Panc1 (cell line): ENCODE measurements around the gene CORO7. TPM values are rescaled to one million over a fixed set of nuclear protein-coding genes. Genes with fewer than 3 reads are reported as not detected.
A peak's percentile ranks its signal among the peaks of the same experiment; 100 is the strongest.

Experiments used
- ATAC-seq: fragments of 200-7000 bp; cut with Tn5 transposase; 2 replicates; pipeline ENCODE4 v1.9.1; 2020; ENCODE audit warnings: mild to moderate bottlenecking, moderate library complexity
- BruUV-seq: library from RNA; stranded (reverse); fragments of 400-500 nt; replicated peaks from 2 replicates; lab custom pipeline; 2021; lab: Mats Ljungman, UMichigan
- CTCF ChIA-PET: fragments of 300-600 bp; sonication (Branson Sonifier 250); formaldehyde crosslinking; loops from one replicate; lab custom pipeline; 2022; ENCODE audit warnings: antibody characterized with exemption; lab: Charles Lee
- POLR2A ChIA-PET: fragments of 300-600 bp; sonication (Branson Sonifier 250); formaldehyde crosslinking; loops from one replicate; lab custom pipeline; 2022; ENCODE audit warnings: antibody characterized with exemption; lab: Charles Lee
- DNase-seq: peaks from one replicate; pipeline ENCODE4 v3.0.0-alpha.2; 2010; ENCODE audit warnings: low read depth, low spot score
- H3K27ac ChIP-seq: 2 replicates; pipeline ENCODE4 v1.5.1; 2011; ENCODE audit warnings: mild to moderate bottlenecking, low read length, inconsistent platforms
- H3K27me3 ChIP-seq: fragments of 200-500 bp; sonication (Bioruptor generic); 2 replicates; pipeline ENCODE4 v1.6.0; 2014; ENCODE audit warnings: low read length, inconsistent platforms; ENCODE audit not compliant: control insufficient read depth, insufficient read depth
- H3K36me3 ChIP-seq: fragments of 200-500 bp; sonication (Bioruptor generic); 2 replicates; pipeline ENCODE4 v1.5.1; 2014; ENCODE audit warnings: inconsistent platforms, mild to moderate bottlenecking, low read length, moderate library complexity; ENCODE audit not compliant: control insufficient read depth, insufficient read depth
- H3K4me1 ChIP-seq: 2 replicates; pipeline ENCODE4 v1.5.1; 2011; ENCODE audit warnings: inconsistent platforms, mild to moderate bottlenecking, low read length, moderate library complexity; ENCODE audit not compliant: control insufficient read depth, insufficient read depth
- H3K4me3 ChIP-seq, 2 experiments: 2 replicates each; pipeline ENCODE4 v1.5.1; 2011 to 2012; ENCODE audit warnings: low read depth in 2 of 2, low read length in 2 of 2, mild to moderate bottlenecking in 2 of 2, inconsistent platforms in 1 of 2, moderate library complexity in 1 of 2
- H3K9me3 ChIP-seq: fragments of 200-500 bp; sonication (Bioruptor generic); 2 replicates; pipeline ENCODE4 v1.5.1; 2014; ENCODE audit warnings: low read depth, mild to moderate bottlenecking, inconsistent platforms, low read length, moderate library complexity; ENCODE audit not compliant: control insufficient read depth, insufficient read depth
- CTCF ChIP-seq: fragments of 450-650 bp; IDR thresholded peaks from 2 replicates; pipeline ENCODE4 v1.5.1; 2017; ENCODE audit warnings: mild to moderate bottlenecking
- POLR2AphosphoS5 ChIP-seq: IDR thresholded peaks from 2 replicates; pipeline ENCODE4 v1.6.1; 2012; ENCODE audit warnings: mild to moderate bottlenecking, low read depth, low read length, moderate library complexity
- REST ChIP-seq, 2 experiments: IDR thresholded peaks; 2 replicates each; pipeline ENCODE4 v1.6.1; 2011 to 2012; ENCODE audit warnings: low read depth in 2 of 2, control low read depth in 1 of 2, low read length in 1 of 2, mild to moderate bottlenecking in 1 of 2, moderate library complexity in 1 of 2; ENCODE audit not compliant: insufficient read depth in 1 of 2
- SIN3A ChIP-seq: IDR thresholded peaks from 2 replicates; pipeline ENCODE4 v1.6.1; 2012; ENCODE audit warnings: low read depth, mild to moderate bottlenecking, low read length, moderate library complexity, borderline replicate concordance; ENCODE audit not compliant: insufficient read depth
- TCF7L2 ChIP-seq: IDR thresholded peaks from 2 replicates; pipeline ENCODE4 v1.6.1; 2011; ENCODE audit warnings: mild to moderate bottlenecking, low read depth, low read length, inconsistent platforms
- in situ Hi-C: cut with HindIII; loops from 2 replicates; pipeline ENCODE4 v1.10.0; 2016; ENCODE audit warnings: low sequenced_read_pairs, low pct_unique_long_range_greater_than_20kb
- intact Hi-C: fragments of 100-400 bp; cut with micrococcal nuclease; formaldehyde crosslinking; loops from one replicate; pipeline ENCODE4 v1.10.0; 2022; ENCODE audit not compliant: unreplicated experiment
- total RNA-seq: library from RNA; stranded (reverse); gene quantifications from one replicate; pipeline ENCODE4 v1.2.1, GENCODE V29; 2021; ENCODE audit not compliant: unreplicated experiment

CORO7 gene
- total RNA-seq, 1 experiment from 2014 or later: 37.5 TPM

GRCh38 chr16:4386451-4386805, 30.0 kb downstream of the CORO7 start:
- peak; percentile 58 for ATAC-seq
- Histone ChIP-seq H3K36me3 (no peaks in the 10 kb centered on the region), H3K27ac (no peak overlapping the region), H3K27me3 (no peaks in the 10 kb centered on the region), H3K4me3 (no peak overlapping the region), H3K4me1 (peaks cover 28% of the 10 kb centered on the region), H3K9me3 (no peaks in the 10 kb centered on the region)
- ChIA-PET CTCF (interaction anchor here (1.3 kb wide), 1 partner anchor 16 kb away, joined by 3 read pairs; no protein-coding TSS in a partner anchor), POLR2A (interaction anchor here (0.6 kb wide), 1 partner anchor 31 kb away, joined by 7 read pairs; no protein-coding TSS in a partner anchor)
- intact Hi-C loops (no loop called here), in situ Hi-C loops (no loop called here)
- no peak for DNase-seq
- TF ChIP-seq REST (IDR thresholded peaks at IDR 0.05; ENCODE audit: insufficient read depth in 1 of 2, low read depth in 2 of 2, low read length in 1 of 2) (no peak), SIN3A (no peak), CTCF (no peak), POLR2AphosphoS5 (no peak), TCF7L2 (no peak)
- BruUV-seq: no TSS peak

GRCh38 chr16:4385789-4386450, 30.5 kb downstream of the CORO7 start:
- ChIA-PET CTCF (interaction anchor here (1.3 kb wide), 1 partner anchor 16 kb away, joined by 3 read pairs; no protein-coding TSS in a partner anchor), POLR2A (interaction anchor here (0.6 kb wide), 1 partner anchor 31 kb away, joined by 7 read pairs; no protein-coding TSS in a partner anchor)

More at GRCh38 chr16:4385789-4386450, 30.5 kb downstream of the CORO7 start:
- no peaks in the 10 kb centered on the region for H3K27me3 ChIP-seq
- H3K27ac ChIP-seq: no peak overlapping the region
- in situ Hi-C loops (no loop called here), intact Hi-C loops (no loop called here)
- no peaks in the 10 kb centered on the region for H3K9me3 ChIP-seq
- BruUV-seq: no TSS peak
- H3K4me1 ChIP-seq: peaks cover 28% of the 10 kb centered on the region
- DNase-seq: no peak
- H3K36me3 ChIP-seq: no peaks in the 10 kb centered on the region
- H3K4me3 ChIP-seq: no peak overlapping the region
- TF ChIP-seq POLR2AphosphoS5: no peak
- peak; percentile 10; the same call in 1 of the 2 replicates for TF ChIP-seq SIN3A
- no peak for ATAC-seq
